Skeletal muscle satellite cell (primary cell): ENCODE data around the gene MADCAM1.
A peak's percentile ranks its signal among the peaks of the same experiment; 100 is the strongest.

Source experiments
- H3K27me3 ChIP-seq: 2 replicates; pipeline ENCODE4 v1.7.0; 2013; ENCODE audit warnings: low read length; ENCODE audit not compliant: control insufficient read depth, insufficient read depth
- H3K36me3 ChIP-seq: 2 replicates; pipeline ENCODE4 v1.7.0; 2013; ENCODE audit warnings: mild to moderate bottlenecking, control low read depth, low read length; ENCODE audit not compliant: insufficient read depth
- H3K4me1 ChIP-seq: 2 replicates; pipeline ENCODE4 v1.7.0; 2013; ENCODE audit warnings: low read length; ENCODE audit not compliant: control insufficient read depth, insufficient read depth
- H3K4me2 ChIP-seq: 2 replicates; pipeline ENCODE4 v1.7.0; 2013; ENCODE audit warnings: mild to moderate bottlenecking, low read length
- H3K4me3 ChIP-seq: 2 replicates; pipeline ENCODE4 v1.7.0; 2013; ENCODE audit warnings: low read length
- H3K9ac ChIP-seq: 2 replicates; pipeline ENCODE4 v1.7.0; 2013; ENCODE audit warnings: mild to moderate bottlenecking, low read depth, low read length, moderate library complexity
- H3K9me3 ChIP-seq: replicated peaks from 2 replicates; pipeline ENCODE4 v1.7.0; 2013; ENCODE audit warnings: mild to moderate bottlenecking, control low read depth, low read length

MADCAM1 gene

DNA sequence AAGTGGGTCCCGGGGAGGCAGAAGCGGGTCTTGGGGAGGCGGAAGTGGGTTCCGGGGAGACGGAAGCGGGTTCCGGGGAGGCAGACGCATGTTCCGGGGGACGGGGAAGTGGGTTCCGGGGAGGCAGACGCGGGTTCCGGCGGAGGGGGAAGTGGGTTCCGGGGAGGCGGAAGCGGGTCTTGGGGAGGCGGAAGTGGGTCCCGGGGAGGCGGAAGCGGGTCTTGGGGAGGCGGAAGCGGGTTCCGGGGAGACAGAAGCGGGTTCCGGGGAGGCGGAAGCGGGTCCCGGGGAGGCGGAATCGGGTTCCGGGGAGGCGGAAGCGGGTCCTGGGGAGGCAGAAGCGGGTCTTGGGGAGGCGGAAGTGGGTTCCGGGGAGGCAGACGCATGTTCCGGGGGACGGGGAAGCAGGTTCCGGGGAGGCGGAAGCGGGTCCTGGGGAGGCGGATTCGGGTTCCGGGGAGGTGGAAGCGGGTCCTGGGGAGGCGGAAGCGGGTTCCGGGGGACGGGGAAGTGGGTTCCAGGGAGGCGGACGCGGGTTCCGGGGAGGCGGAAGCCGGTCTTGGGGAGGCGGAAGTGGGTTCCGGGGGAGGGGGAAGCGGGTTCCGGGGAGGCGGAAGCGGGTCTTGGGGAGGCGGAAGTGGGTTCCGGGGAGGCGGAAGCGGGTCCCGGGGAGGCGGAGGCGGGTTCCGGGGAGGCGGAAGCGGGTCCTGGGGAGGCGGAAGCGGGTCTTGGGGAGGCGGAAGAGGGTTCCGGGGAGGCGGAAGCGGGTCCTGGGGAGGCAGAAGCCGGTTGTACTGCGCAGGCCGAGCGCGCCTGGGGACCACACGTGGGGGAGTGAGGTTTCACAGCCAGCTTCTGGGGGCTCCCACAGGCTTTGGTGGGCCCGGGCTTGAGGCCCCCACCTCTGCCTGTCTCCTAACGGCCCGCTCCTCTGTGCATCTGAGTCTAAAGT lies 37.9 kb upstream of the MADCAM1 start:
- Histone ChIP-seq H3K27me3 (peaks cover 22% of the 10 kb centered on the region), H3K9ac (no peak overlapping the region), H3K9me3 (no peaks in the 10 kb centered on the region), H3K36me3 (no peaks in the 10 kb centered on the region), H3K4me3 (no peak overlapping the region), H3K4me1 (no peaks in the 10 kb centered on the region), H3K4me2 (no peak overlapping the region)

DNA sequence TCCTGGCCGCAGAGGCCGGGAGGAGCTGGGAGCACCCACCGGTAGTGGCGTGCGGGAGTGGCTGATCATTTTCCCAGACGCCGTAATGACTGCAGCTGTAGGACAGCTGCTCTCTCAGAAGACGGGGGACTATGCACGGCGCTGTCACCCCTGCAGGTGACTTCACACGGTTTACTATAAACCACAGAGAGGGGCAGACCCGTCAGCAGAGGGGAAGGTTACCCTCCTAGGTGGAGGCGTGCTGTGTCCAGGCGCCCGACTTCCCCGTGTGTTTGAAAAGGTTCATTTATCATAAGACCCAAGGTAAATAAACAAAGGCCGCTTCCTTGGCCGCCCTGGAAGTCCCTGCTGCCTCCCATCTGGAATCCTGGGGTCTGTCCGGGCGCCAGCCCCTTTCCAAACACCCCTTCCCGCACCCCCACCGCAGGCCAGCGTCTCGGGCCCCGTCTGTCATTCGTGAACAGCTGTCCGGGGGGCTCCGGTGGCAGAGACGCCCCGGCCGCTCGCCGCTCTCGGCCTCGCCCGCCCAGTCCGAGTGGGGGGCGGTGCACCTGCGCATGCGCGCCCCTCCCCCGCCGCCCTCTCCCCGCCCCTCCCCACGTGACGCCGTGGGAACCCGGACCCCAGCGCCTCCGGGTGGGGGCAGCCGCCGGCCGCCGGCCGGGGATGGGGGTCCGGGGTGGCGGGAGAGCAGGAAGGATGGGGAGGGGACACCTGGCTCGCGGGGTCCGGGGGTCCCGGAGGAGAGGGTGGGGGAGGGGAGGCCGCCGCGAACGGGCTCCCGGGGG lies 36.4 kb upstream of the MADCAM1 start:
- no peak overlapping the region for H3K9ac ChIP-seq

DNA sequence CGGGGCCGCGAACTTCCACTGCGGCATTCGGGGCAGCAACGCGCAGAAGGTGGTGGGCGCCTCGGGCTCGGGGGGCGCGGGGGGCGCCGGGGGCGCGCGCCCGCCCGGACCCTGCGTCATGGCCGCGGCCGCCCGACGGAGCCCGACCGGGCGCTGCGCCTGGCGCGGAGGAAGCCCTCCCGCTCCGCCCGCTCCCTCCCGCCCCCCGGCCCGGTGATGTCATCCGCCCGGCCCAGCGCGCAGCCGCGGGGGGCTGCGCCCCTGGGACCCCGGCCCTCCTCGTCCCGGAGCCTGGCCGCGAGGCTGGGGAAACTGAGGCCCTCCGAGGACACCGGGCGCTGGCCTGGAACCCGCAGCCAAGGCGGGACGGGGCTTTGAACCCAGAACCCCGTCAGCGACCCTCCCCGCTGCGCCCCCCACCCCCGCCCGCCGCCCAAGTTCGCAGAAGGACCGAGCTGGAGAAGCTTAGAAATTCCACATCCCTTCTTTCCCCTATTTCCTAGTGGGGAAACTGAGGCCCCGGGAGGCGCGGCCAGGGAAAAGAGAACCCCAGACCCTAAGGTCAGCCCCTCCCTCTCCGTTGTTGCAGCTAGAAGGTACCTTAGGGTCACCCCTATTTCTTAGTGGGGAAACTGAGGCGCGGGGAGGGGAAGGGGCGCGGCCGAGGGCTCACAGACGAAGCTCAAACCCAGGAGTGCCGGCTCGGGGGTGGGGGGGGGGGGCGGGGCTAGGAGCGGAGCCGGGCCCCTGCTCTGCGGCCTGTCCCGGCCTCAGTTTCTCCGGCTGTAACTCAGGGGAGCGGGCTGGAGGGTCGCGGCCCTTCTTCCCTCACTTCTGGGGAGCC lies 35.2 kb upstream of the MADCAM1 start, which contains the start of gene SHC2:
SHC2 (minus strand) TSS at position 157 of the 844 bp plus-strand sequence; CDS start at position 120, 37 bp downstream.
- H3K4me2 ChIP-seq = peak within 1 kb of the TSS; percentile 62
- H3K9me3 ChIP-seq = no peaks in the 10 kb centered on the region
- H3K36me3 ChIP-seq = no peaks in the 10 kb centered on the region
- no peak within 1 kb of the TSS for H3K9ac ChIP-seq
- peaks cover 24% of the 10 kb centered on the region for H3K27me3 ChIP-seq
- no peaks in the 10 kb centered on the region for H3K4me1 ChIP-seq
- H3K4me3 ChIP-seq = peak within 1 kb of the TSS; percentile 54

More for the DNA sequence above, 36.4 kb upstream of the MADCAM1 start:
- Histone ChIP-seq H3K4me2 (peak overlapping the region; percentile 62), H3K4me1 (no peaks in the 10 kb centered on the region), H3K4me3 (peak overlapping the region; percentile 54), H3K27me3 (peaks cover 24% of the 10 kb centered on the region), H3K9me3 (no peaks in the 10 kb centered on the region), H3K36me3 (no peaks in the 10 kb centered on the region)

DNA sequence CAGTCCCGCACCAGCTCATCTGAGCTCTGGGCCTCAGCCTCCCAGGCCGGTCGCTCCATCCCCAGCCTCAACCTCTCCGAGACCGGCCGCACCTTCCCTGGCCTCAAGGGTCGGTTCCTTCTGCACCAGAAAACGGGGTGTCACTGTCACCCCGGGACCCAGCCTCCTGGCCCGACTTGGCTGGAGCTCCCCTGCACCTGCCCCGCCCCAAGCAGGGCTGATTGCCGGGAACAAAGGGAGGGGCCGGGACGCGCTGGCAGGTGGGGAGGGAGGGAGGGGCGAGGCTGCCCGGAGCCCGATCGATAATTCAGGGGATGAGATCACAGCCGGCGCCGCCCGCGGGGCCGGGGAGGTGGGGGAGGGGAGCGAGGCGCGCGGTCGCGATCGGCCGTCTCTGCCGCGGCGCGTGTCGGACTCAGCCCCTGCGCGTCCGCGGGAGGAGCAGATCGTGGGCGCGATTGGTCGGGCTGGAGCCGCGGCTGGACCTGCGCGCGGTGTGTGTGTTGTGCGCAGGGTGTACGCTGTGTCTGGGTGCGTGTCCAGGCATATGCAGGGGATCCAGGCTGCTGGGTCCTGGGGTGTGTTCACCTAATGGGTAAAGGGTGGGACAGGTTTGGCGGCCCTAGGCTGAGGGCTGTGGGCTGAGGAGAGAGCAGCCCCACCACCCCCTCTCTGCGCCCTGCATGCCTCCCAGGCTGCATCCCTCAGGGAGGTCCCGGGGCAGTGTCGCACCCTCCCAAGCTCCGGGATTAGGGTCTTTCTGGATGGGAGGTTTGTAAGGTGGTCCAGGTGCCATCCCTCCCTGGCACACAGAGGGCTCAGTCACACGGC lies 34.4 kb upstream of the MADCAM1 start:
- H3K9ac ChIP-seq = no peak overlapping the region
- no peak overlapping the region for H3K4me2 ChIP-seq
- H3K27me3 ChIP-seq = peaks cover 24% of the 10 kb centered on the region
- no peaks in the 10 kb centered on the region for H3K36me3 ChIP-seq
- H3K4me1 ChIP-seq = no peaks in the 10 kb centered on the region
- H3K4me3 ChIP-seq = no peak overlapping the region
- H3K9me3 ChIP-seq = no peaks in the 10 kb centered on the region

GRCh38 chr19:463483-464207 lies 32.6 kb upstream of the MADCAM1 start:
- no peaks in the 10 kb centered on the region for H3K9me3 ChIP-seq
- no peak overlapping the region for H3K4me2 ChIP-seq
- no peaks in the 10 kb centered on the region for H3K36me3 ChIP-seq
- H3K4me1 ChIP-seq = no peaks in the 10 kb centered on the region
- no peak overlapping the region for H3K4me3 ChIP-seq
- peaks cover 24% of the 10 kb centered on the region for H3K27me3 ChIP-seq
- H3K9ac ChIP-seq = no peak overlapping the region

DNA sequence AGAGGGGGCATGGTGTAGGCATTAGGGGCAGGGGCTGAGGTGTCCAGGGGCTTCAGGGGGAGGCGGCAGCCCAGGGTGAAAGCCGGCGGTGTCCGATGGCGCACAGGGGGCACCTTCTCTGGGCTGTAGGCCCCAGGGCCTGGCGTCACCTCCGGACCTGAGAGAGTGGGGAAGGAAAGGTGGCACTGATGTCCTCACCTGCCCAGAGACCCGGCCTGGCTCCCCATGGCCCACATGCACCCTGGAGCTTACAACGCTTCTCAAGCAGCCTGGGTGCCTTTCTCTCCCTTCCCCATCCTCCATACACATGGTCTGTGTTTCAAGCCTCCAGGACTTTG lies 32.1 kb upstream of the MADCAM1 start:
- Histone ChIP-seq H3K27me3 (peaks cover 24% of the 10 kb centered on the region), H3K9ac (no peak overlapping the region), H3K4me1 (no peaks in the 10 kb centered on the region), H3K4me3 (no peak overlapping the region), H3K4me2 (no peak overlapping the region), H3K9me3 (no peaks in the 10 kb centered on the region), H3K36me3 (no peaks in the 10 kb centered on the region)

- H3K4me3 ChIP-seq = no peak overlapping the region
- no peak overlapping the region for H3K4me2 ChIP-seq
- H3K36me3 ChIP-seq = no peaks in the 10 kb centered on the region
- no peaks in the 10 kb centered on the region for H3K9me3 ChIP-seq
- no peak overlapping the region for H3K9ac ChIP-seq
- H3K27me3 ChIP-seq = peaks cover 17% of the 10 kb centered on the region
- no peaks in the 10 kb centered on the region for H3K4me1 ChIP-seq
These were observed 31.1 kb upstream of the MADCAM1 start for GRCh38 chr19:465056-465816.

DNA sequence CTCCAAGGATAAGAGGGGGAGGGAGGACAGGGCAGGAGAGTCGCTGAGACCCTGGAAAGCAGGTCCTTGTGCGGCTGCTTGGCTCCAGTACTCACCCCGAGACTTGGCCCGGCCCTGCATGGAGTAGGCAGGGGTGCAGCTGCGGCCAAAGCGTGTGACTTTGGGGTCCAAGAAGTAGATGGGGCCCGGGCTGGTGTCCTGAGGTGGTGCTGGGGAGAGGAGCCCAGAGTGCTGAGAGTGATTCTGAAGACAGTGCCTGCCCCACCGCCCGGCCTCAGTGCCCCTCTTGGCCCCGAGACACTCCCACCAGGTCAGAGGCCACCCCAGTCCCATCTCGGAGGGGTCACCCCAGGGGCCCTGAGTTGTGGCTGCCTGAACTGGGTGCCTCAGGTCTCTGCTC lies 28.7 kb upstream of the MADCAM1 start:
- Histone ChIP-seq H3K9me3 (no peaks in the 10 kb centered on the region), H3K4me2 (no peak overlapping the region)

GRCh38 chr19:468587-469256 lies 27.6 kb upstream of the MADCAM1 start:
- no peak overlapping the region for H3K9ac ChIP-seq
- no peaks in the 10 kb centered on the region for H3K9me3 ChIP-seq
- no peak overlapping the region for H3K4me3 ChIP-seq
- H3K4me2 ChIP-seq = no peak overlapping the region
- no peaks in the 10 kb centered on the region for H3K36me3 ChIP-seq
- H3K4me1 ChIP-seq = peaks cover 7% of the 10 kb centered on the region
- no peaks in the 10 kb centered on the region for H3K27me3 ChIP-seq

More for the DNA sequence above, 28.7 kb upstream of the MADCAM1 start:
- no peaks in the 10 kb centered on the region for H3K36me3 ChIP-seq
- H3K4me3 ChIP-seq = no peak overlapping the region
- no peak overlapping the region for H3K9ac ChIP-seq
- H3K4me1 ChIP-seq = peaks cover 5% of the 10 kb centered on the region
- peaks cover 7% of the 10 kb centered on the region for H3K27me3 ChIP-seq
